RWPE2 (cell line): ENCODE results near the gene CDH4.

Experiments
- ATAC-seq: fragments of 200-7000 bp; cut with Tn5 transposase; 3 replicates; pipeline ENCODE4 v1.9.1; 2021; ENCODE audit warnings: low read depth
- DNase-seq: peaks from one replicate; pipeline ENCODE4 v3.0.0-alpha.2; 2020; ENCODE audit warnings: low spot score
- H3K27ac ChIP-seq: fragments of 450-650 bp; 2 replicates; pipeline ENCODE4 v1.5.1; 2017; ENCODE audit warnings: mild to moderate bottlenecking; ENCODE audit not compliant: poor library complexity, severe bottlenecking
- H3K27me3 ChIP-seq: fragments of 250-450 bp; sonication (Bioruptor Pico); 2 replicates; pipeline ENCODE4 v1.5.1; 2021; ENCODE audit warnings: mild to moderate bottlenecking, moderate library complexity; ENCODE audit not compliant: insufficient read depth, poor library complexity, severe bottlenecking
- H3K36me3 ChIP-seq: fragments of 250-450 bp; sonication (Bioruptor Pico); 2 replicates; pipeline ENCODE4 v1.5.1; 2020; ENCODE audit warnings: low read depth, mild to moderate bottlenecking, moderate library complexity
- H3K4me1 ChIP-seq: fragments of 250-450 bp; sonication (Bioruptor Pico); 2 replicates; pipeline ENCODE4 v1.5.1; 2021; ENCODE audit warnings: mild to moderate bottlenecking, moderate library complexity; ENCODE audit not compliant: insufficient read depth, poor library complexity, severe bottlenecking
- H3K4me3 ChIP-seq: fragments of 250-450 bp; sonication (Bioruptor Pico); 2 replicates; pipeline ENCODE4 v1.5.1; 2021; ENCODE audit warnings: mild to moderate bottlenecking, moderate library complexity; ENCODE audit not compliant: severe bottlenecking
- H3K9me3 ChIP-seq: fragments of 250-450 bp; sonication (Bioruptor Pico); 2 replicates; pipeline ENCODE4 v1.5.1; 2021; ENCODE audit warnings: mild to moderate bottlenecking, moderate library complexity; ENCODE audit not compliant: severe bottlenecking
- CTCF ChIP-seq: fragments of 450-650 bp; IDR thresholded peaks from one replicate; pipeline ENCODE4 v1.5.1; 2017; ENCODE audit warnings: mild to moderate bottlenecking, moderate library complexity; ENCODE audit not compliant: poor library complexity, severe bottlenecking

CDH4 gene

GRCh38 chr20:61972636-61973508 lies 720.8 kb downstream of the CDH4 start:
- Histone ChIP-seq H3K4me1 (no peaks in the 10 kb centered on the region), H3K27me3 (peaks cover 3% of the 10 kb centered on the region), H3K36me3 (peaks cover 25% of the 10 kb centered on the region), H3K27ac (no peak overlapping the region), H3K9me3 (no peaks in the 10 kb centered on the region), H3K4me3 (no peak overlapping the region)
- TF ChIP-seq CTCF = no peak
- DNase-seq (peak; percentile 73), ATAC-seq (no peak)

- TF ChIP-seq CTCF = no peak
- Histone ChIP-seq H3K9me3 (no peaks in the 10 kb centered on the region), H3K27me3 (no peaks in the 10 kb centered on the region), H3K36me3 (peaks cover 25% of the 10 kb centered on the region), H3K4me3 (no peak overlapping the region), H3K4me1 (no peaks in the 10 kb centered on the region), H3K27ac (no peak overlapping the region)
- ATAC-seq (no peak), DNase-seq (peak; percentile 83)
These were observed 721.7 kb downstream of the CDH4 start for GRCh38 chr20:61973515-61974356.

- no peak overlapping the region for H3K4me3 ChIP-seq
- DNase-seq (no peak), ATAC-seq (no peak)
- no peaks in the 10 kb centered on the region for H3K27me3 ChIP-seq
- H3K4me1 ChIP-seq = no peaks in the 10 kb centered on the region
- no peaks in the 10 kb centered on the region for H3K9me3 ChIP-seq
- peaks cover 25% of the 10 kb centered on the region for H3K36me3 ChIP-seq
- no peak overlapping the region for H3K27ac ChIP-seq
- TF ChIP-seq CTCF = no peak
These were observed 722.2 kb downstream of the CDH4 start for GRCh38 chr20:61974357-61974665.

GRCh38 chr20:61975407-61976129 lies 723.5 kb downstream of the CDH4 start:
- DNase-seq (peak; percentile 59), ATAC-seq (no peak)
- Histone ChIP-seq H3K9me3 (no peaks in the 10 kb centered on the region), H3K27ac (no peak overlapping the region), H3K4me1 (no peaks in the 10 kb centered on the region), H3K4me3 (no peak overlapping the region), H3K36me3 (peaks cover 25% of the 10 kb centered on the region), H3K27me3 (no peaks in the 10 kb centered on the region)
- TF ChIP-seq CTCF = no peak
